ENCODE results near the gene EIF5B.

GRCh38 chr2:99431587-99432275, 94.5 kb downstream of the EIF5B start:
- no peak for TF ChIP-seq CTCF (conservative IDR thresholded peaks at IDR 0.05 in 1 of 2, IDR thresholded peaks at IDR 0.05 in 1 of 2; ENCODE audit: low read depth in 1 of 2, low read length in 2 of 2)
- TF ChIP-seq EZH2 (IDR thresholded peaks at IDR 0.05; ENCODE audit: low read length, missing control alignments) = no peak
